GM12872 (cell line): Measurements from ENCODE around the gene SPAG6.

Source experiments
- CTCF ChIP-seq: IDR thresholded peaks from 3 replicates; pipeline ENCODE4 v1.5.1; 2011; ENCODE audit warnings: low read depth, mild to moderate bottlenecking, low read length, moderate library complexity; ENCODE audit not compliant: insufficient read depth

The SPAG6 gene

GRCh38 chr10:22346096-22346661 lies 883 bp downstream of the SPAG6 start:
- no peak for TF ChIP-seq CTCF

- no peak for TF ChIP-seq CTCF
These were observed 4.5 kb downstream of the SPAG6 start for GRCh38 chr10:22349755-22350154.

GRCh38 chr10:22351131-22351703 lies 5.9 kb downstream of the SPAG6 start:
- no peak for TF ChIP-seq CTCF

GRCh38 chr10:22356324-22356873 lies 11.1 kb downstream of the SPAG6 start:
- no peak for TF ChIP-seq CTCF

GRCh38 chr10:22363305-22363704 lies 18.0 kb downstream of the SPAG6 start:
- TF ChIP-seq CTCF = no peak

- TF ChIP-seq CTCF = no peak
These were observed 19.3 kb downstream of the SPAG6 start for GRCh38 chr10:22364407-22365140.

- TF ChIP-seq CTCF = no peak
These were observed 19.9 kb downstream of the SPAG6 start for GRCh38 chr10:22365233-22365632.
